ENCODE results near the gene UNC45B. TPM values are rescaled to one million over a fixed set of nuclear protein-coding genes. Genes with fewer than 3 reads are reported as not detected.

UNC45B gene
- total RNA-seq, 2 donors from 2014 or later: not detected

DNA sequence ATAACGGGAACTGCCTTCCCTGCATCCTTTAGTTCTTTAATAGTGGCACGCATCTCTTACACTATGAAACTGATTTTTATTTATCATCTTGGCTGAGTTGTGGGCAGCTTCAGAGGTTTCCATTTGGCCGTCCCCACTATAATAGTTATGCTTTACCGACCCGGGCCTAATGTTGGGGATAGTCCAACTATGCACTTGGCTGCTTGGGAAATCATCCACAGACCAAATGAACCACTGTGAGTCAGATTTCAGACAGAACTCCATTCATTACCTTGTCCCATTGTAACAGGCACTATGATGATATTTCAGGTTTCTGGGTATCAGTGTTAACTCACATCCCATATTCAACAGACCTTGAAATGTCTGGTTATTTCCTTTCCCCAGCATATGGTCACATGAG lies 89.2 kb downstream of the UNC45B start:
- TF ChIP-seq, protein P1, sequence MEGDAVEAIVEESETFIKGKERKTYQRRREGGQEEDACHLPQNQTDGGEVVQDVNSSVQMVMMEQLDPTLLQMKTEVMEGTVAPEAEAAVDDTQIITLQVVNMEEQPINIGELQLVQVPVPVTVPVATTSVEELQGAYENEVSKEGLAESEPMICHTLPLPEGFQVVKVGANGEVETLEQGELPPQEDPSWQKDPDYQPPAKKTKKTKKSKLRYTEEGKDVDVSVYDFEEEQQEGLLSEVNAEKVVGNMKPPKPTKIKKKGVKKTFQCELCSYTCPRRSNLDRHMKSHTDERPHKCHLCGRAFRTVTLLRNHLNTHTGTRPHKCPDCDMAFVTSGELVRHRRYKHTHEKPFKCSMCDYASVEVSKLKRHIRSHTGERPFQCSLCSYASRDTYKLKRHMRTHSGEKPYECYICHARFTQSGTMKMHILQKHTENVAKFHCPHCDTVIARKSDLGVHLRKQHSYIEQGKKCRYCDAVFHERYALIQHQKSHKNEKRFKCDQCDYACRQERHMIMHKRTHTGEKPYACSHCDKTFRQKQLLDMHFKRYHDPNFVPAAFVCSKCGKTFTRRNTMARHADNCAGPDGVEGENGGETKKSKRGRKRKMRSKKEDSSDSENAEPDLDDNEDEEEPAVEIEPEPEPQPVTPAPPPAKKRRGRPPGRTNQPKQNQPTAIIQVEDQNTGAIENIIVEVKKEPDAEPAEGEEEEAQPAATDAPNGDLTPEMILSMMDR (IDR thresholded peaks at IDR 0.05): no peak
- H3K9ac ChIP-seq (ENCODE audit: low read depth in 2 of 2, low read length in 2 of 2): no peak overlapping the region
- H3K4me1 ChIP-seq: no peaks in the 10 kb centered on the region
- no peak overlapping the region for H3K4me3 ChIP-seq
- no peak for DNase-seq
- no peaks in the 10 kb centered on the region for H3K27me3 ChIP-seq
- no peaks in the 10 kb centered on the region for H3K9me3 ChIP-seq
- no peaks in the 10 kb centered on the region for H3K36me3 ChIP-seq
- H3K27ac ChIP-seq: no peak overlapping the region
- intact Hi-C loops (cut with DNase I): no loop called here

DNA sequence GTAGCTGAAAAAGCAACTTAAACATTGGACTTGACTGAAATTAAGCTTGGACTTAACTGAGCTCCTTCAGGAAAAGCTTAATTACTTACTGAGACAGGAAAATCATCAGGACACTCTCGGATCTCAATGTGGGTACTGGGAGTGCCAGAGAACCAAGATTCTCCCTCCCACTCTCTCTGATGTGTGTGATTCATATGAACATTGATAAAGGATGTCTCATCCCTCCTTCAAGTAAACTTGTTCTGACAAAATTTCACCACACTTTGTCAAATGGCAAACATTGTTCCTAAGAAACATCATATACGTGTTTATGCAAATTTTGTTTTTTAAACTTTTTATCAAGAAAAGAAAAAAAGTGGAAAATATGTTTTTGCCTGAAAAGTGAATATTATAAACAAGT lies 91.2 kb downstream of the UNC45B start:
- no peaks in the 10 kb centered on the region for H3K27me3 ChIP-seq
- no peak for DNase-seq
- intact Hi-C loops (cut with DNase I): no loop called here
- no peaks in the 10 kb centered on the region for H3K4me1 ChIP-seq
- H3K9ac ChIP-seq (ENCODE audit: low read depth in 2 of 2, low read length in 2 of 2): no peak overlapping the region
- no peaks in the 10 kb centered on the region for H3K36me3 ChIP-seq
- H3K27ac ChIP-seq: no peak overlapping the region
- H3K9me3 ChIP-seq: no peaks in the 10 kb centered on the region
- TF ChIP-seq, protein P1 (IDR thresholded peaks at IDR 0.05): no peak
- H3K4me3 ChIP-seq: no peak overlapping the region

Other genes starting within 250 kb of the UNC45B start
- 1 to 10 TPM in 1 of 2 donors, under 1 TPM in 1; 0.67 to 2.3 TPM for gene CCT6B, start 186.4 kb upstream of the UNC45B start, total RNA-seq
- gene ZNF830, start 186.3 kb upstream of the UNC45B start, total RNA-seq: 10 to 100 TPM; 12.6 to 14.3 TPM
- gene LIG3, start 167.3 kb upstream of the UNC45B start, total RNA-seq: 10 to 100 TPM; 29.1 to 42.9 TPM
- gene RFFL, start 84.1 kb upstream of the UNC45B start, total RNA-seq: 10 to 100 TPM; 48.4 to 82.5 TPM
- 10 to 100 TPM in 1 of 2 donors, 1 to 10 TPM in 1; 6.1 to 17.3 TPM for gene RAD51D, start 28.0 kb upstream of the UNC45B start, total RNA-seq
- gene FNDC8, start 26.2 kb upstream of the UNC45B start, total RNA-seq: not detected
- gene NLE1, start 5.5 kb upstream of the UNC45B start, total RNA-seq: 10 to 100 TPM in 1 of 2 donors, 1 to 10 TPM in 1; 9.1 to 18.5 TPM
- not detected for gene SLC35G3, start 46.6 kb downstream of the UNC45B start, total RNA-seq
- 1 to 10 TPM; 3.0 to 8.5 TPM for gene SLFN5, start 95.3 kb downstream of the UNC45B start, total RNA-seq
- 1 to 10 TPM; 3.6 to 9.1 TPM for gene SLFN11, start 225.8 kb downstream of the UNC45B start, total RNA-seq

Measured in colonic mucosa (tissue), 4 donors.